Measurements from ENCODE around the gene DDX39B.
"Not testable (repeated sequence)": the region's sequence is repeated elsewhere in the genome, so short reads cannot be mapped to it uniquely, and the experiment has no call there.

Gene DDX39B

DNA sequence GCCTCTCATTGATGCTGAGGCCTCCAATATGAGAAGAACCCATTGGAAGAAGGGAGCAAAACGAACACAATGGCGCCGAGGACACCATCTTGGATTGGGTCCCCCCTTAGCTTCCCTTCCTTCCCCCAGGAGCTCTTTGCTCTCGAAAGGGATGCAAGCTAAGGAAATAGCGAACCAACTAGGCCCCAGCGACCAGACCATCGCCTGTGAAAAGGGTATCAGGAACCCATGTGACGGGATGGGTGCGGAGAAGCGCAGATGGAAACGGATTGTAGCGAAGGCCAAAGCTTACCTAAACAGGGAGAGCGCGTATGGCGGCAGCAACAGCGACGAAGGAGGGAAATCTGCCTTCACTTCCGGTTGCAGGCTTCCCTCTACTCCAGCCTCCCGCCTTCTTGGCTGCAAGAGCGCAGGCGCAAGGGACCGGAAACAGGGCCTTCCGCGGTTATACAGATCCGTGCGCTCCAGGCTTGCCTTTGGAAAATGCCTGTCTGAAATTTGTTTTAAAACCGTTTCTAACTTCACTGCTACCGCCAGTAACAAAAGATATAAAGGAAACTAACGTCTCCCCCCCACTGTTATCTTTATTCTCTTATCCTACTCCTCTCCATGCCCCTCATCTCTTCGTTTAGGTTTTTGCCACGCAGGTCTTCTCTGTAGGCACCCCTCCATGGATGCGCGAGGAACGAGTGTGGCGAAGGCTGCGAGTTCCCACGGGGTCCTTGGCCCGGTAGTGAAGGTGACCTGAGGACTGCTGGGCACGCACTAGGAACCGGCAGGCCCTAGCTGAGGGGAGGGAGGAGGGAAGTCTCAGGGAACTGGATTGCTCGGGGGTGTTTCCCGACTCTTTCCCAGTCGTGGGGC, at the start of gene DDX39B:
Gene DDX39B, minus strand, starts transcription at position 346 of the 864 bp plus-strand sequence. CDS start 1,471 bp downstream, outside the sequence.
- peak; percentile 98 for DNase-seq

GRCh38 chr6:31590691-31591090, 48.9 kb upstream of the DDX39B start:
- not testable (repeated sequence) for DNase-seq

GRCh38 chr6:31588871-31589650, 47.3 kb upstream of the DDX39B start:
- no peak for DNase-seq

GRCh38 chr6:31587791-31588777, 46.3 kb upstream of the DDX39B start:
- DNase-seq, result no peak

DNA sequence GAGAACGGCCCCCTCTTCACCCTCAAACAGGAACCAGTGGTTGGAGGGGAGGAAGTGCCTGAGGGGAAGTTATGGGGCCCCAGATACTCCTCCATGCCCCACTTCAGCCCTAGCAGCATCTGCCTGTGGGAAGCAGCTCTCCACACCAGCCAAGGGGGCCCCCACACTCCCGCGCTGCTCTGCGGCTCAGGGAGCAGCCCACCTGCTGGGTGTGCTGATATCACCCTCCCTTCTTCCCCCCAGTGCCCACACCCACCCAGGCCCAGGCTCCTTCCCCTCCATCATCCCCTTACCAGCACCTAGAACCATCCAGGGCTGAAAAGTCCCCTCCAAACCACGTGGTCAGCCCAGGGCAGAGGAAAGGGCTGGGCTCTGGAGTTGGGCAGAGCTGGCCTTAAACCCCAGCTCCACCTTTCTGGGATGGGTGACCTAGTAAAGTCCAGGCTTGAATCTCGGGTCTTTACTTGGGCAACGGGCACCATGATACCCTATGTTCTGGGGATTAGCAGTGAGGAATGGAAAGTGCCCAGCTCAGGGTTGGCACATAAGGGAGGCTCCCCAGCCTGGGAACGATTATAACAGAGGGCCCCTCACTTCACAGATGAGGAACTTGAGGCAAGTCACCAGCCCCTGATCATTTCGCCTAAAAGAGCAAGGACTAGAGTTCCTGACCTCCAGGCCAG, 44.9 kb upstream of the DDX39B start:
- no peak for DNase-seq

DNA sequence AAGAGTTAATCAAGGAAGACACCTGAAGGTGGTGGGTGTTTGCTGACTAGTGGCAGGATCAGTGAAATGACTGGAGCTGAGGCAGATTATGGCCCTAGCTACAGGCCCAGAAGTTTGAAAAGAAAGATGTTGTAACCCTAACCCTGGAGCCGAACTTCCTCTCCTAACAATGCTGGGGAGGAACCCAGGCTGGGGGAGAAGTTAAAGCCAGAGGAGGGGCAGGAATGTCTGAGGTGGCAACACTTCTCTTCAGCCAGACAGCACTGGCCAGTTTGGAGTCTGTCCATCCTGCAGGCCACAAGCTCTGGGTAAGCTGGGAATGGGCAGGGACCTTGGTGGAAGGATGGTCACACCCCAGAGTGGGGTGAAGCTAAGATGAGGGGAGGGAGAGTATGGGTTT, 44.2 kb upstream of the DDX39B start, which contains the start of gene LST1:
Gene LST1, plus strand, starts transcription at position 270 of the 400 bp plus-strand sequence. CDS start 1,023 bp downstream, outside the sequence.
- DNase-seq, result no peak

DNA sequence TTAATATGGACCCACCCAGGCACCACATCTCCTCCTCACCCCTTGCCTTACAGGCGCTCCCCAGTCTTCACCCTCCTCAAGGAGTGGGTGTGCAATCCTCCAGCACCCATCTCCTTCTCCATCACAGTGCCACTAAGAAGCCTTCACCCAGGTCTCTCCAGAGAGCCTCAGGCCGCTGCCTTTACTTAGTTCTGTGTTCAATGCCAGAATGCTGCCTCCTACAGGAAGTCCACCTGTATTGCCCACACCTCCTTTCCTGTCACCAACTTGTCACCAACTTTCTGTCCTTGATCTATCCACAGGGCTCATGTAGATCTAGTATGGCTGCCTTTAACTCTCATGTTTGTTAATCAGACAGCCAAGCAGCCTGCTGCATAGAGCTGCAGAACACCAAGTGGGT, 43.7 kb upstream of the DDX39B start:
- no peak for DNase-seq

DNA sequence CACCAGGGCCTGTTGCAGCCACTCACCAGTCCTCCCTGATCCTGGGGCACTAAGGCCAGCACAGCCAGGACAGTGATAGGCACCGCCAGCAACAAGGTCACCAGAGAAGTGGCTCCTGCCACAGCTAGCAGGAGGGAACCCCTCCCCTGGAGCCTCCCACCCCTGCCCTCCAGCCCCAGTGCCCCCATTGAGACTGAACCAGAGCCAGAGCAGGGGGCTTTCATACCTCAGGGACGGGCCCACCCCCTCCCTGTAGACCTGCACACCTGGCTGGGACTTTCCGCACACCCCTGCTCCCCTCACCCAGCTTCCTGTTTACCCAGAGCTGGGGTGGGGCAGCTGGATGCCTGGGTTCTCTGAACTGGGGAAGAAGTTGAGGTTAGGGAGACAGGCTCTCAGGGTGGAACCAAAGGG, 40.4 kb upstream of the DDX39B start, which contains the start of gene LTB:
Gene LTB, minus strand, starts transcription at position 195 of the 414 bp plus-strand sequence. Its CDS starts 7 bp downstream, at position 188.
- no peak for DNase-seq

GRCh38 chr6:31581434-31582229, 39.8 kb upstream of the DDX39B start:
- DNase-seq, result no peak

- DNase-seq, result peak; percentile 64
Measured at GRCh38 chr6:31580807-31581433, 39.1 kb upstream of the DDX39B start.

DNA sequence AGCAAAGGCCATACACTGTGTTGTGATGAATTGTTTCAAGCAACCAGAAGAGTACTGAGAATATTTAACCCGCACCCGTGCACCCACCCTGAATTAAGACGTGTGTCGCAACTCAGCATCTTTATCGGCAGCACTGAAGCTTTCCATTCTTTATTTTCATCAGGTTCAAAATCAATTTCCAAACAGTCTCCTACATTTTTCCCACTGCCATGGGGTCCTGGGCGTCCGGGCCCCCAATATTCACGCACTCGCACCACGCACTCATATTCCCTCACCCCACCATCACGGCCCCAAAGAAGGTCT, 38.6 kb upstream of the DDX39B start:
- DNase-seq, result no peak

- no peak for DNase-seq
Measured at GRCh38 chr6:31579546-31580437, 38.0 kb upstream of the DDX39B start.

DNA sequence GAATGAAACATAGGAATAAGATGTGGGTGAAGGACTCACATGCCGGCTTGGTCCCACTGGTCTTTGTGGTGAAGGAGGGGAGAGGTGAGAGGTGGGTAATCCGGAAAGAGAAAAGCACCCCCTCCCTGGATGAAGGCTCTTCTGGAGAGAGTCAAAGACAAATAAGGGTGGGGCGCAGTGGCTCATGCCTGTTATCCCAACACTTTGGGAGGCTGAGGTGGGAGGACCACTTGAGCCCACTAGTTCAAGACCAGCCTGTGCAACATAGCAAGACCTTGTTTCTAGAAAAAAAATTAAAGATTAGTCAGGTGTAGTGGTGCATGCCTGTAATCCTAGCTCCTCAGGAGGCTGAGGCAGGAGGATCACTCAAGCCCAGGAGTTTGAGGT, 37.3 kb upstream of the DDX39B start:
- DNase-seq, result no peak

- DNase-seq, result no peak
Measured at GRCh38 chr6:31578184-31579118, 36.6 kb upstream of the DDX39B start.

GRCh38 chr6:31577579-31577966, 35.8 kb upstream of the DDX39B start:
- no peak for DNase-seq

DNA sequence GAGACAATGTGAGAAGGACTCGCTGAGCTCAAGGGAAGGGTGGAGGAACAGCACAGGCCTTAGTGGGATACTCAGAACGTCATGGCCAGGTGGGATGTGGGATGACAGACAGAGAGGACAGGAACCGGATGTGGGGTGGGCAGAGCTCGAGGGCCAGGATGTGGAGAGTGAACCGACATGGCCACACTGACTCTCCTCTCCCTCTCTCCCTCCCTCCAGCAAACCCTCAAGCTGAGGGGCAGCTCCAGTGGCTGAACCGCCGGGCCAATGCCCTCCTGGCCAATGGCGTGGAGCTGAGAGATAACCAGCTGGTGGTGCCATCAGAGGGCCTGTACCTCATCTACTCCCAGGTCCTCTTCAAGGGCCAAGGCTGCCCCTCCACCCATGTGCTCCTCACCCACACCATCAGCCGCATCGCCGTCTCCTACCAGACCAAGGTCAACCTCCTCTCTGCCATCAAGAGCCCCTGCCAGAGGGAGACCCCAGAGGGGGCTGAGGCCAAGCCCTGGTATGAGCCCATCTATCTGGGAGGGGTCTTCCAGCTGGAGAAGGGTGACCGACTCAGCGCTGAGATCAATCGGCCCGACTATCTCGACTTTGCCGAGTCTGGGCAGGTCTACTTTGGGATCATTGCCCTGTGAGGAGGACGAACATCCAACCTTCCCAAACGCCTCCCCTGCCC, 35.2 kb upstream of the DDX39B start:
- no peak for DNase-seq

DNA sequence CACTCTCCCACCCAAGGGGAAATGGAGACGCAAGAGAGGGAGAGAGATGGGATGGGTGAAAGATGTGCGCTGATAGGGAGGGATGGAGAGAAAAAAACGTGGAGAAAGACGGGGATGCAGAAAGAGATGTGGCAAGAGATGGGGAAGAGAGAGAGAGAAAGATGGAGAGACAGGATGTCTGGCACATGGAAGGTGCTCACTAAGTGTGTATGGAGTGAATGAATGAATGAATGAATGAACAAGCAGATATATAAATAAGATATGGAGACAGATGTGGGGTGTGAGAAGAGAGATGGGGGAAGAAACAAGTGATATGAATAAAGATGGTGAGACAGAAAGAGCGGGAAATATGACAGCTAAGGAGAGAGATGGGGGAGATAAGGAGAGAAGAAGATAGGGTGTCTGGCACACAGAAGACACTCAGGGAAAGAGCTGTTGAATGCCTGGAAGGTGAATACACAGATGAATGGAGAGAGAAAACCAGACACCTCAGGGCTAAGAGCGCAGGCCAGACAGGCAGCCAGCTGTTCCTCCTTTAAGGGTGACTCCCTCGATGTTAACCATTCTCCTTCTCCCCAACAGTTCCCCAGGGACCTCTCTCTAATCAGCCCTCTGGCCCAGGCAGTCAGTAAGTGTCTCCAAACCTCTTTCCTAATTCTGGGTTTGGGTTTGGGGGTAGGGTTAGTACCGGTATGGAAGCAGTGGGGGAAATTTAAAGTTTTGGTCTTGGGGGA, 34.3 kb upstream of the DDX39B start:
- no peak for DNase-seq
